ENCODE measurements around the gene HLA-DQA1. TPM values are rescaled to one million over a fixed set of nuclear protein-coding genes. Genes with fewer than 3 reads are reported as not detected.

Gene HLA-DQA1
- total RNA-seq, 1 experiment from 2014 or later = 0.86 TPM

GRCh38 chr6:32623693-32624092 is 13.5 kb upstream of the HLA-DQA1 start:
- no peaks in the 10 kb centered on the region for H4K20me1 ChIP-seq (ENCODE audit: insufficient read depth)
- CTCF ChIA-PET = no interaction called here
- H3K27me3 ChIP-seq (ENCODE audit: insufficient read depth, low read length) = no peaks in the 10 kb centered on the region
- H3K27ac ChIP-seq (ENCODE audit: low read depth, low read length) = no peak overlapping the region
- H3K9me3 ChIP-seq (ENCODE audit: control insufficient read depth in 1 of 2, insufficient read depth in 1 of 2, low read depth in 1 of 2, low read length in 2 of 2) = no peaks in the 10 kb centered on the region
- H3K4me3 ChIP-seq (replicated peaks in 1 of 2; ENCODE audit: low read depth in 1 of 2, low read length in 2 of 2) = no peak overlapping the region
- no peak overlapping the region for H3K4me2 ChIP-seq (ENCODE audit: low read length)
- H3K9ac ChIP-seq (ENCODE audit: low read length) = no peak overlapping the region
- BruUV-seq (replicated peaks) = no TSS peak
- intact Hi-C loops (cut with micrococcal nuclease) = no loop called here
- POLR2A ChIA-PET = no interaction called here
- H3K4me1 ChIP-seq (ENCODE audit: control insufficient read depth in 1 of 2, insufficient read depth in 2 of 2, low read length in 2 of 2) = no peaks in the 10 kb centered on the region
- RAD21 ChIA-PET (ENCODE audit: low non-redundant PET in 1 of 2, low total read pairs in 2 of 2, uncharacterized antibody in 2 of 2, unreplicated experiment in 2 of 2) = no interaction called here
- no peaks in the 10 kb centered on the region for H3K36me3 ChIP-seq (ENCODE audit: control insufficient read depth in 1 of 2, insufficient read depth in 2 of 2, low read length in 2 of 2)
- ATAC-seq = no peak
- H2AFZ ChIP-seq (ENCODE audit: low read depth, low read length, poor library complexity, severe bottlenecking) = no peak overlapping the region
- H3K79me2 ChIP-seq (ENCODE audit: insufficient read depth, low read length) = no peaks in the 10 kb centered on the region
- no peak for DNase-seq (ENCODE audit: low read depth, low spot score)
- no peaks in the 10 kb centered on the region for H3K9me2 ChIP-seq (ENCODE audit: insufficient read depth)
- TF ChIP-seq SP1 (IDR thresholded peaks at IDR 0.05; ENCODE audit: low read depth) = no peak
- no peak for TF ChIP-seq CEBPB (IDR thresholded peaks at IDR 0.05; ENCODE audit: low read depth)

- ChIA-PET CTCF (no interaction called here), RAD21 (ENCODE audit: low non-redundant PET in 1 of 2, low total read pairs in 2 of 2, uncharacterized antibody in 2 of 2, unreplicated experiment in 2 of 2) (no interaction called here), POLR2A (no interaction called here)
- no peak overlapping the region for H3K27ac ChIP-seq (ENCODE audit: low read depth, low read length)
- H3K36me3 ChIP-seq (ENCODE audit: control insufficient read depth in 1 of 2, insufficient read depth in 2 of 2, low read length in 2 of 2) = no peaks in the 10 kb centered on the region
- H3K4me3 ChIP-seq (replicated peaks in 1 of 2; ENCODE audit: low read depth in 1 of 2, low read length in 2 of 2) = no peak overlapping the region
- no peaks in the 10 kb centered on the region for H4K20me1 ChIP-seq (ENCODE audit: insufficient read depth)
- DNase-seq (ENCODE audit: low read depth, low spot score) (no peak), ATAC-seq (no peak)
- no TSS peak for BruUV-seq (replicated peaks)
- H3K4me2 ChIP-seq (ENCODE audit: low read length) = no peak overlapping the region
- H3K79me2 ChIP-seq (ENCODE audit: insufficient read depth, low read length) = no peaks in the 10 kb centered on the region
- no peaks in the 10 kb centered on the region for H3K4me1 ChIP-seq (ENCODE audit: control insufficient read depth in 1 of 2, insufficient read depth in 2 of 2, low read length in 2 of 2)
- H3K27me3 ChIP-seq (ENCODE audit: insufficient read depth, low read length) = no peaks in the 10 kb centered on the region
- intact Hi-C loops (cut with micrococcal nuclease) = no loop called here
- no peaks in the 10 kb centered on the region for H3K9me3 ChIP-seq (ENCODE audit: control insufficient read depth in 1 of 2, insufficient read depth in 1 of 2, low read depth in 1 of 2, low read length in 2 of 2)
- H3K9me2 ChIP-seq (ENCODE audit: insufficient read depth) = no peaks in the 10 kb centered on the region
- H2AFZ ChIP-seq (ENCODE audit: low read depth, low read length, poor library complexity, severe bottlenecking) = no peak overlapping the region
- H3K9ac ChIP-seq (ENCODE audit: low read length) = no peak overlapping the region
- TF ChIP-seq EZH2phosphoT487 (IDR thresholded peaks at IDR 0.05; ENCODE audit: borderline replicate concordance) = no peak
- TF ChIP-seq YY1 (IDR thresholded peaks at IDR 0.05; ENCODE audit: extremely low read depth, insufficient replicate concordance, low read depth, low read length) = no peak
- no peak for TF ChIP-seq SRF (IDR thresholded peaks at IDR 0.05; ENCODE audit: low read depth)
- TF ChIP-seq CEBPB (IDR thresholded peaks at IDR 0.05; ENCODE audit: low read depth) = no peak
- no peak for TF ChIP-seq FOSL1 (IDR thresholded peaks at IDR 0.05; ENCODE audit: low read depth)
- no peak for TF ChIP-seq EGR1 (IDR thresholded peaks at IDR 0.05; ENCODE audit: low read depth)
- TF ChIP-seq CTCF (IDR thresholded peaks at IDR 0.05 in 2 of 3, conservative IDR thresholded peaks at IDR 0.05 in 1 of 3; ENCODE audit: borderline replicate concordance in 1 of 3, insufficient read depth in 1 of 3, low read depth in 2 of 3, low read length in 2 of 3) = no peak
- no peak for TF ChIP-seq ZNF274 (IDR thresholded peaks at IDR 0.05; ENCODE audit: low read depth, low read length)
- no peak for TF ChIP-seq ZBTB33 (IDR thresholded peaks at IDR 0.05; ENCODE audit: extremely low read depth, insufficient replicate concordance, low read length)
- TF ChIP-seq SP1 (IDR thresholded peaks at IDR 0.05; ENCODE audit: low read depth) = no peak
- no peak for TF ChIP-seq CBX3 (IDR thresholded peaks at IDR 0.05; ENCODE audit: low read depth)
- no peak for TF ChIP-seq ZFX (IDR thresholded peaks at IDR 0.05)
- no peak for TF ChIP-seq REST (IDR thresholded peaks at IDR 0.05; ENCODE audit: low read depth)
- no peak for TF ChIP-seq RAD21 (IDR thresholded peaks at IDR 0.05; ENCODE audit: low read depth)
These were observed 12.6 kb upstream of the HLA-DQA1 start for GRCh38 chr6:32624565-32624964.
